ENCODE measurements around the gene PCAT6. TPM values are rescaled to one million over a fixed set of nuclear protein-coding genes. Genes with fewer than 3 reads are reported as not detected.

Gene PCAT6
- total RNA-seq, 1 donor from 2014 or later: 1.4 TPM

DNA sequence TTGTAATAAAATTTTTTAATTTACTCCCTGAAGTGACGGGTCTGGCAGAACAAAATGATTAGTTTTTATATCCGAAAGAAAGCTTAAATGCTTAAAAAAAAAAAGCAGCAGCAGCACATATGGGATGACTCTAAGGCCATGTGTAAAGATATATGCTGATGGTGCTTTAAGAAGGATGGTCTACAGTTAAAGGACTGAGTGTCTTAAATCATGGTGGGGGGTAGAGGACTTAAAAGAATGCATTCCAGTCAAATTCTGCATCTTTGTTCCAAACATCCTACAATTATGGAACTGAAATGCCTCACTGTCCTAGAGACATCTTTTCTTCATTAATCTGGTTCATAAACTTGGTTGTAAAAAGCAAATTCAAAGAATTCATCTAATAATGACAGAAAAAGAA is 9.6 kb upstream of the PCAT6 start:
- DNase-seq: no peak
- no peak overlapping the region for H3K4me3 Mint-ChIP-seq
- intact Hi-C loops (cut with micrococcal nuclease): loop anchor here (10.0 kb wide), 1 partner anchor 636 kb away; the partner anchor contains the start of gene PTPN7
- peaks cover 54% of the 10 kb centered on the region for H3K4me1 Mint-ChIP-seq
- H3K27me3 Mint-ChIP-seq: no peaks in the 10 kb centered on the region
- H3K36me3 Mint-ChIP-seq (ENCODE audit: low read depth): peaks cover 24% of the 10 kb centered on the region
- H3K9me3 Mint-ChIP-seq: no peaks in the 10 kb centered on the region
- no peak overlapping the region for H3K27ac Mint-ChIP-seq

DNA sequence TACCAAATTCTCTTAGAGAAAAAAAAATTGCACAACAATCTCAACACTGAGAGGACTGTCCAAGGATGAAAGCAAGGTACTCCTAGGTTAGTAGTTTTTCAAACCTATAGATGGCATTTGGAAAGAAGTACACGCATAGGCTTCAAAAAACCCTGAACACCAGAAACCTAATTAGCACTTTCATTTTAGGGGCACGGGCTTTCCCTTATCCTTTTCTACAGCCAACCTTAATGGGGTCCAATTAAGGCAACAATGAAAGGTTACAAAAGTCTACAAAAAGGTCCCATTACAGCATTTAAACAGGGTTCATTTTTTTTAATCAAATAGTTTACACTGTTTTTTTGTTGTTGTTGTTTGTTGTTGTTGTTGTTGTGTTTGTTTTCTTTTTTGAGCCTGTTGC is 8.7 kb upstream of the PCAT6 start:
- Mint-ChIP-seq H3K4me3 (no peak overlapping the region), H3K4me1 (peaks cover 51% of the 10 kb centered on the region), H3K27ac (no peak overlapping the region), H3K9me3 (no peaks in the 10 kb centered on the region), H3K27me3 (no peaks in the 10 kb centered on the region), H3K36me3 (ENCODE audit: low read depth) (peaks cover 25% of the 10 kb centered on the region)
- intact Hi-C loops (cut with micrococcal nuclease): loop anchor here (10.0 kb wide), 1 partner anchor 637 kb away; the partner anchor contains the start of gene PTPN7
- DNase-seq: no peak

GRCh38 chr1:202802998-202803932 is 7.5 kb upstream of the PCAT6 start:
- Mint-ChIP-seq H3K27ac (peak overlapping the region; percentile 69), H3K4me1 (peaks cover 43% of the 10 kb centered on the region), H3K4me3 (peak overlapping the region; percentile 57), H3K9me3 (no peaks in the 10 kb centered on the region), H3K36me3 (ENCODE audit: low read depth) (peaks cover 20% of the 10 kb centered on the region), H3K27me3 (no peaks in the 10 kb centered on the region)
- intact Hi-C loops (cut with micrococcal nuclease): loop anchor here (10.0 kb wide), 1 partner anchor 638 kb away; the partner anchor contains the start of gene PTPN7
- no peak for DNase-seq

GRCh38 chr1:202804126-202804525 is 6.6 kb upstream of the PCAT6 start:
- H3K4me3 Mint-ChIP-seq: peak overlapping the region; percentile 57
- H3K27ac Mint-ChIP-seq: peak overlapping the region; percentile 62
- peaks cover 19% of the 10 kb centered on the region for H3K36me3 Mint-ChIP-seq (ENCODE audit: low read depth)
- peaks cover 45% of the 10 kb centered on the region for H3K4me1 Mint-ChIP-seq
- no peak for DNase-seq
- no peaks in the 10 kb centered on the region for H3K9me3 Mint-ChIP-seq
- intact Hi-C loops (cut with micrococcal nuclease): loop anchor here (2.0 to 10.0 kb wide), 2 partner anchors 33 to 639 kb away; partner anchors contain the start of gene PTPN7
- peaks cover 4% of the 10 kb centered on the region for H3K27me3 Mint-ChIP-seq

DNA sequence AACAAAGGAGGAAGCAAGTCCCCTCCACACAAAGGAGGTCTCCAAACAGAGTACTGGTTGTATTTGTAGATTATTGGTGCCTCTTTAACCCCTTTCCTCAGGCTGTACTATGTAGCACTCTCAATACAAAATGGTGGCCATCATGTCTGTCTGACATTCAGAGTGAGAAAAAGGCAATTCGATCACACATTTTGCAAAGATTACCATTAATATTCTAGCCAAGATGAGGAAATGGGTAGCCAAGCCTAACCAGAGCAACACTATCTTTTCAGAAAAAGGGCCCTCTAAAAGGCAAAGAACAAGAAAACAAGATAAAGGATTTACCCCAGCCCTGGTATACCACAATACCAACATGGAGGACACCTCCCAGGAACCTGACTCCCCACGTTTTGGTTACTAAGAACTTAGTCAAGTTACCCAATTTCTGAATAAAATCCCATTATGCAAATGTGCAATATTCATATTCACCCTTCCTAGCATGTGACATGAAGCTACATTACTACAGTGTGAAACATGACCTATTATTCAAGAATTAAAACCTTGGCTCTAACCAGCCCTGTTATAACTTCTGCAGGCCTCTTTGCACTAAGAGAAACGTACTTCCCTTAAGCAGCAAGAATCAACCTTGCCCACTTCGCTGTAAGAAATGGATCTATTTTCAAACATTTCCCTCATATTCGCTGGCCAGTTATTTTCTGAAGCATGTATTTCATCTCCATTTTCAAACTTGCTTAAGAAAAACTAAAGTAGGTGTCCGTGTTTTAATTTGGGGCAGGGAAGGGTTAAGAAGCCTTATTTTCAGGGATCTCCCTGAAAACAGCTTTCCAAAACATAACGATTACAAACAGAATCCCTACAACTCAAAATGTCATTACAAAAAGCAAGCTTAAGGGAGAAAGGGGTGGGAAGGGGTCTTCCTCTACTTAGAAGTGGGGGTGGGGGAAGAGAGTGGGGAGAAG is 4.6 kb upstream of the PCAT6 start:
- H3K4me1 Mint-ChIP-seq: peaks cover 48% of the 10 kb centered on the region
- intact Hi-C loops (cut with micrococcal nuclease): loop anchor here (1.0 to 10.0 kb wide), 5 partner anchors 31 to 641 kb away; partner anchors contain the start of genes PPP1R12B, PTPN7 and TMEM183A
- H3K9me3 Mint-ChIP-seq: no peaks in the 10 kb centered on the region
- H3K27me3 Mint-ChIP-seq: peaks cover 8% of the 10 kb centered on the region
- peak; percentile 69 for DNase-seq
- H3K4me3 Mint-ChIP-seq: peak overlapping the region; percentile 85
- peaks cover 13% of the 10 kb centered on the region for H3K36me3 Mint-ChIP-seq (ENCODE audit: low read depth)
- peak overlapping the region; percentile 97 for H3K27ac Mint-ChIP-seq

DNA sequence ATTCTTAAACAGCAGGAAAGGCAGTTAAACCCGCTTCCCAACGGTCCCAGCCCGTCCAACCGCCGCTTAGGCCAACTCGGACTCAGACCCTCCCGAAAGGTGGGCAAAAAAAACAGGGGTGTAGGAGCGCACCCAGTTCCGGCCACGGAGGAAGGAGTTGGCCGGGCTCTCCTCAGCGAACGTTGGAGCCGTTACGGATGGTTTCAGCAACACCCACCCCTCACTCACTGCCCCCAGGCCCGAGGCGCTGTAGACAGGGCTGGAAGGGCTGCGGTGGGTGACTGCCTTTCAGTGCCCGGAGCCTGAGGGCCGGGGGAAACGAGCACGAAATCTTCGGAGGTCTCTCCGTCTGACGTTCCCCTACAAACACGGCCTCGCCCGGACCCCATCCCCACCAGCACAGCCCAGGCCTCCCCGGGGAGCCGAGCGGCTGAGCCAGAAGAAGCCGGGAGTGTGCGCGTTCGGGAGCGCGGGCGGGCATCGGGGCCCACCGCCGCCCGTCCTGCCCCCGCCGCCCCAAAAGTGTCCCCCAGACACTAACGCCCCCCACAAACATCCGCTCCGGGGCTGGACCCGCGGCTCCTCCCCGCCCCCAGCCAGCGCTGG is 3.8 kb upstream of the PCAT6 start:
- no peaks in the 10 kb centered on the region for H3K9me3 Mint-ChIP-seq

DNA sequence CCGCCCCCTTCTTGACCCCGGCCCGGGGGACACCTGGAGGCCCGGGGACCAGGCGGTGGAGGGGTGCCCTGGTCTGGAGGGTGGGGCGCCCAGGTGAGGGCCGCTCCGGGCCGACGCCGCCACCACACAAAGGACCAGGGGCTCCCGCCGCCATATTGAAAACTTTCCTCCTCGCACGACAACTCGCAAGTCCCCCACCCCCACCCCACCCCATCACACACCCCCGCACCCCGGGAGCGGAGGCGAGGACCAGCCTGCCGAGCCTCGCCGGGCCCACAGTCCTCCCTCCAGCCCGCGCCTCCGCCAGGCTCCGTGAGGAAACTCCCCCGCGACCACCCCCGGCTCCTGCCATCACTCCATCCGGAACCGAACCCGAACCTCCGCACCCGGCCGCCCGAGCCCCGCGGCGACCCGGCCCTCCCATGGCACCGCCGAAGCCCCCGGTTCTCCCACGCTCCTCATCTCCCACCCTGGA is 3.3 kb upstream of the PCAT6 start:
- H3K4me1 Mint-ChIP-seq: peaks cover 53% of the 10 kb centered on the region
- peaks cover 11% of the 10 kb centered on the region for H3K36me3 Mint-ChIP-seq (ENCODE audit: low read depth)
- H3K9me3 Mint-ChIP-seq: no peaks in the 10 kb centered on the region
- peaks cover 10% of the 10 kb centered on the region for H3K27me3 Mint-ChIP-seq
- peak overlapping the region; percentile 85 for H3K4me3 Mint-ChIP-seq
- intact Hi-C loops (cut with micrococcal nuclease): loop anchor here (5.0 to 10.0 kb wide), 3 partner anchors 50 to 643 kb away; partner anchors contain the start of genes PPP1R12B and PTPN7
- peak overlapping the region; percentile 86 for H3K27ac Mint-ChIP-seq
- peak; percentile 81 for DNase-seq

More for the DNA sequence above, 3.8 kb upstream of the PCAT6 start:
- H3K36me3 Mint-ChIP-seq (ENCODE audit: low read depth): peaks cover 11% of the 10 kb centered on the region
- H3K27ac Mint-ChIP-seq: peak overlapping the region; percentile 97
- intact Hi-C loops (cut with micrococcal nuclease): loop anchor here (1.0 to 10.0 kb wide), 4 partner anchors 50 to 642 kb away; partner anchors contain the start of genes PPP1R12B, PTPN7 and TMEM183A
- DNase-seq: peak; percentile 79
- peaks cover 51% of the 10 kb centered on the region for H3K4me1 Mint-ChIP-seq
- H3K27me3 Mint-ChIP-seq: peaks cover 8% of the 10 kb centered on the region
- peak overlapping the region; percentile 85 for H3K4me3 Mint-ChIP-seq

DNA sequence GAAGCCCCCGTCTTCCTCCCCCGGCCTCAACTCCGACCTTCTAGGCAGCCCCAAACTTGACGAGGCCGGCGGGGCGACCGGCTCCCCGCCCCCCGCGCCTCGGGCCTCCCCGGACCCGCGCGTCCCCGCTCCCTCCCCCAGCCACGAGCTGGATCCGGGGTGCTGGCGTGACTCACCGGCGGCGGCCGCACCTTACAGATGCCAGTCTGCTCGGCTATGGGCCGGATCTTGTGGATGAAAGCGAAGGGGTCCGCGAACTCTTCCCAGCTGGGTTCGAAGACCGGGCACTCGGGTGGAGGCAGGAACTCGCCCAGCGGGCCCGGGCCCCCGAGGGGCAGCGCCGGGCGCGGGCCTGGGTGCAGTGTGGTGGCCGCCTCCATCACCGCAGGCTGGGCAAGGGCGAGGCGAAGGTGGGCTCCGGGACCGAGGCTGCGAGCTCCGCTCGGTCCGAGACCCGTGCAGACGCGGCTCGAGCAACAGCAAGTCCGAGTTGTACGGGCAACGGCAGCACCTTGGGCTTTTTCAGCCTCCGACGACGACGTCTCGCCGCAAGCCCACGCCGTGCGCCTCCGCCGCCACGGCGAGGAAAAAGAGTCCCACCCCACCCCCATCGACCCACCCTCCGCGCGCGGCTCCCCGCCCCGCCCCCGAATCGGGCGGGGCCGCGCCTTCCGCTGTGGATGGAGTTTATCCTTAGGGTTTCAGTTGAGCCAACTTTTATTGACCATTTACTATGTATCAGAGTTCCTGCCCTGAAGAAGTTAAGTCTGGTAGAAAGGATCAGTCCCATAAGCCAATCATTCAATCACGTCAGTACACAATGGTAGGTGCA is 2.6 kb upstream of the PCAT6 start, which contains the start of gene KDM5B:
KDM5B (minus strand) TSS at position 496 of the 832 bp plus-strand sequence; CDS start at position 380, 116 bp downstream.
- peaks cover 11% of the 10 kb centered on the region for H3K27me3 Mint-ChIP-seq
- no peaks in the 10 kb centered on the region for H3K9me3 Mint-ChIP-seq

GRCh38 chr1:202809597-202810159 is 1.1 kb upstream of the PCAT6 start:
- H3K27me3 Mint-ChIP-seq: peaks cover 15% of the 10 kb centered on the region
- H3K36me3 Mint-ChIP-seq (ENCODE audit: low read depth): peaks cover 4% of the 10 kb centered on the region
- DNase-seq: no peak
- H3K9me3 Mint-ChIP-seq: no peaks in the 10 kb centered on the region
- H3K27ac Mint-ChIP-seq: no peak overlapping the region
- intact Hi-C loops (cut with micrococcal nuclease): loop anchor here (1.0 to 10.0 kb wide), 8 partner anchors 43 to 645 kb away; partner anchors contain the start of genes ADIPOR1, PPFIA4, PPP1R12B and PTPN7
- peaks cover 37% of the 10 kb centered on the region for H3K4me1 Mint-ChIP-seq
- peak overlapping the region; percentile 85 for H3K4me3 Mint-ChIP-seq

More for the DNA sequence above, 2.6 kb upstream of the PCAT6 start, which contains the start of gene KDM5B:
- Mint-ChIP-seq H3K4me1 (peaks cover 47% of the 10 kb centered on the region), H3K36me3 (ENCODE audit: low read depth) (peaks cover 7% of the 10 kb centered on the region), H3K27ac (peak within 1 kb of the TSS; percentile 86), H3K4me3 (peak within 1 kb of the TSS; percentile 85)
- peak; percentile 89 for DNase-seq
- intact Hi-C loops (cut with micrococcal nuclease): loop anchor here (5.0 to 10.0 kb wide), 3 partner anchors 51 to 643 kb away; partner anchors contain the start of genes PPP1R12B and PTPN7

DNA sequence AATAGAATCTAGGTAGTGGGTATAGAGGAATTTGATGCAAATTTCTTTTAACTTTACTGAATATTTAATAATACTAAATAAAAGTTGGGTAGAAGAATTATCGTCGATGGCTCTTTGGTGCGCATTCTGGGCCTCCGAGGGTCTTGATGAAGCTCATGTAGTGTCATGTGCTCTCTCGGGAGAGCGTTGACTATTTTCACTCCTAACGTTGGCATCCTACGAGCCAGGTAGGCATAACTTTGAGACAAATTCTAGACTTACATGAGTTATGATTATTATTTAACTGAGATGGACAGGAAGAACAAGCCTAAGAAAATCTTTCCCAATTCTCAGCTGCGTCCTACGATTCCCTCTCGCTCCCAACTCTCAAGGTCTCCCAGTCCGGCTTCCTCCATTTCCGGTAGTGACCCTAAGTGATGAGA is 550 bp upstream of the PCAT6 start:
- no peak for DNase-seq
- H3K27me3 Mint-ChIP-seq: peaks cover 20% of the 10 kb centered on the region
- no peaks in the 10 kb centered on the region for H3K9me3 Mint-ChIP-seq
- intact Hi-C loops (cut with micrococcal nuclease): loop anchor here (1.0 to 2.0 kb wide), 5 partner anchors 42 to 216 kb away; partner anchors contain the start of genes ADIPOR1, PPFIA4, RABIF and TMEM183A
- H3K4me3 Mint-ChIP-seq: peak overlapping the region; percentile 85
- peaks cover 4% of the 10 kb centered on the region for H3K36me3 Mint-ChIP-seq (ENCODE audit: low read depth)
- peaks cover 36% of the 10 kb centered on the region for H3K4me1 Mint-ChIP-seq
- peak overlapping the region; percentile 79 for H3K27ac Mint-ChIP-seq

DNA sequence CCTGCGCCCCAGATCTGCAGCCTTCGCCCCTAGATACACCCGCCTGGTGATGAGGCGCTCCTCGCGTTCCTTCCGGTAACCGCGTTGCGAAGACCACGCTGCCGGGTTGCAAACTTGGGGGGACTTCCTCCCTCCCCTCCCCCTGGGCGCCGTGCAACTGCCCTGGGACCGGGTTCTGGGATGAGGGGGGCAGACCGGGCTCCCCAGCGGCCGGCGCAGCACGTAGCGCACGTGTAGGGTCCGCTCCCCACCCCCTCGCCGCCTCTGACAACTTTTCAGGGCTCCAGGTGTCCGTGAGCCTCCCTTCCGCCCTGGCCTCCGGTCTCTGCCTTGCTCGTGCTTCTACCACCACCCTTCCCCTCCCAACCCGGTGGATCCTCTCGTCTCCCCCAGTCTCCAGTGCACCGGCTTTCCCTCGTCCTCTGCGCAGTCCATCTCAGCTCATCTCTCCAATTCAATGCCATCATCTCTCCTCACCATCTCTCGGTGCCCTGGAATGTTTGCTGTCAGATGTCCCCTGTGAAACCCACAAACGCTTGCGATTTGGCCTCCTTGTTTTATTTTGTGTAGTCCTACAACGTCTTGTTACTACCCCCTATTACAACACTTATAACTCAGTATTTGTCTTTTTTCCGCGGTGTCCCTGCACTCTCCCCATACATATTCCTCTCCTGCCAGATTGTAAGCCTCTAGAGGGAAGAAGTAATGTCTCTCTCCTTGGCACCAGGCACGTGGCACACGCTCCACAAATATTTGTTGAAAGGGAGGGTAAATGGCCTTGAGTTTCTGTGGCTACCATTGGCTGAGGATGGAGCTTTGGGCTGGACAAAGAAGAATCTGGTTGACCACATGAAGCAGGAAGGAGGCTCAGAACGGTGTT is 782 bp downstream of the PCAT6 start:
- H3K27ac Mint-ChIP-seq: peak overlapping the region; percentile 79
- intact Hi-C loops (cut with micrococcal nuclease): loop anchor here (2.0 kb wide), 1 partner anchor 195 kb away; the partner anchor contains the start of gene TMEM183A
- DNase-seq: no peak
- peaks cover 29% of the 10 kb centered on the region for H3K4me1 Mint-ChIP-seq
- no peaks in the 10 kb centered on the region for H3K9me3 Mint-ChIP-seq
- peaks cover 2% of the 10 kb centered on the region for H3K36me3 Mint-ChIP-seq (ENCODE audit: low read depth)
- peak overlapping the region; percentile 85 for H3K4me3 Mint-ChIP-seq
- H3K27me3 Mint-ChIP-seq: peaks cover 26% of the 10 kb centered on the region

Measured in activated CD4-positive, alpha-beta T cell treated with anti-CD3 and anti-CD28 coated beads, Interleukin-2, amount 10 ng/mL, durations not matched to agents 24 days and 14 days (primary cell).